Trophoblast cell (in vitro differentiated cells and primary cell): Measurements from ENCODE around the gene MAP3K10.

Source experiments
- DNase-seq, 2 donors: peaks; one replicate each; pipeline ENCODE4 v3.0.0-alpha.2; 2016
- H2AFZ ChIP-seq: 2 replicates; pipeline ENCODE4 v1.6.1; 2013; ENCODE audit warnings: low read length, moderate library complexity, mild to moderate bottlenecking; ENCODE audit not compliant: insufficient read depth, poor library complexity
- H2AK5ac ChIP-seq: 2 replicates; pipeline ENCODE4 v1.6.1; 2013; ENCODE audit warnings: mild to moderate bottlenecking, low read length
- H2BK120ac ChIP-seq: 2 replicates; pipeline ENCODE4 v1.6.1; 2013; ENCODE audit warnings: low read length, mild to moderate bottlenecking, moderate library complexity; ENCODE audit not compliant: insufficient read depth, poor library complexity
- H2BK12ac ChIP-seq: 2 replicates; pipeline ENCODE4 v1.6.1; 2013; ENCODE audit warnings: mild to moderate bottlenecking, low read length, moderate library complexity
- H2BK5ac ChIP-seq: 2 replicates; pipeline ENCODE4 v1.6.1; 2013; ENCODE audit warnings: low read length, low read depth, moderate library complexity, mild to moderate bottlenecking; ENCODE audit not compliant: poor library complexity
- H3K14ac ChIP-seq: 2 replicates; pipeline ENCODE4 v1.6.1; 2013; ENCODE audit warnings: mild to moderate bottlenecking, low read length
- H3K18ac ChIP-seq: 2 replicates; pipeline ENCODE4 v1.6.1; 2013; ENCODE audit warnings: mild to moderate bottlenecking, low read length
- H3K23ac ChIP-seq: 2 replicates; pipeline ENCODE4 v1.6.1; 2013; ENCODE audit warnings: low read length
- H3K27ac ChIP-seq: 2 replicates; pipeline ENCODE4 v1.5.1; 2013; ENCODE audit warnings: low read depth, mild to moderate bottlenecking, inconsistent platforms, low read length, moderate library complexity
- H3K27me3 ChIP-seq: 2 replicates; pipeline ENCODE4 v1.6.1; 2013; ENCODE audit warnings: inconsistent platforms, mild to moderate bottlenecking, low read length, moderate library complexity; ENCODE audit not compliant: insufficient read depth
- H3K36me3 ChIP-seq, 2 experiments: 1 replicate in 1 of 2; 2 replicates in 1 of 2; pipeline ENCODE4 v1.6.1; 2013; ENCODE audit warnings: low read length in 2 of 2, mild to moderate bottlenecking in 2 of 2, moderate library complexity in 1 of 2; ENCODE audit not compliant: insufficient read depth in 2 of 2, control insufficient read depth in 1 of 2
- H3K4ac ChIP-seq: 2 replicates; pipeline ENCODE4 v1.6.1; 2013; ENCODE audit warnings: low read depth, mild to moderate bottlenecking, low read length, moderate library complexity
- H3K4me1 ChIP-seq, 2 experiments: 1 replicate in 1 of 2; 2 replicates in 1 of 2; pipeline ENCODE4 v1.6.1; 2013; ENCODE audit warnings: low read length in 2 of 2, mild to moderate bottlenecking in 2 of 2, moderate library complexity in 1 of 2; ENCODE audit not compliant: insufficient read depth in 2 of 2, control insufficient read depth in 1 of 2
- H3K4me2 ChIP-seq: 2 replicates; pipeline ENCODE4 v1.6.1; 2013; ENCODE audit warnings: inconsistent platforms, mild to moderate bottlenecking, low read length, moderate library complexity
- H3K4me3 ChIP-seq: 2 replicates; pipeline ENCODE4 v1.5.1; 2013; ENCODE audit warnings: mild to moderate bottlenecking, low read depth, low read length, inconsistent platforms
- H3K79me1 ChIP-seq: one replicate; pipeline ENCODE4 v1.6.1; 2013; ENCODE audit warnings: low read length
- H3K79me2 ChIP-seq: 2 replicates; pipeline ENCODE4 v1.6.1; 2013; ENCODE audit warnings: low read length, mild to moderate bottlenecking; ENCODE audit not compliant: control insufficient read depth, insufficient read depth, poor library complexity
- H3K9ac ChIP-seq: 2 replicates; pipeline ENCODE4 v1.6.1; 2013; ENCODE audit warnings: mild to moderate bottlenecking, low read length
- H3K9me3 ChIP-seq: 2 replicates; pipeline ENCODE4 v1.6.1; 2013; ENCODE audit warnings: low read depth, mild to moderate bottlenecking, control low read depth, inconsistent platforms, low read length; ENCODE audit not compliant: insufficient read depth
- H4K12ac ChIP-seq: 2 replicates; pipeline ENCODE4 v1.6.1; 2013; ENCODE audit warnings: low read depth, mild to moderate bottlenecking, low read length, moderate library complexity
- H4K8ac ChIP-seq: 2 replicates; pipeline ENCODE4 v1.6.1; 2013; ENCODE audit warnings: low read depth, mild to moderate bottlenecking, low read length, moderate library complexity
- H4K91ac ChIP-seq: one replicate; pipeline ENCODE4 v1.6.1; 2013; ENCODE audit warnings: low read depth, mild to moderate bottlenecking, low read length, moderate library complexity
- WGBS: extraction: QIAGEN DNeasy Blood & Tissue Kit; methylation state at CpG from one replicate; pipeline ENCODE4 v1.1.7; 2013; ENCODE audit warnings: missing lambda C conversion rate; ENCODE audit not compliant: insufficient read length, insufficient coverage; ENCODE audit errors: extremely low coverage; 5-methylcytosine and 5-hydroxymethylcytosine counted together

Gene MAP3K10

GRCh38 chr19:40261631-40262030 is 70.4 kb downstream of the MAP3K10 start:
- no peak overlapping the region for H3K27ac ChIP-seq
- H4K12ac ChIP-seq: no peak overlapping the region
- H3K9me3 ChIP-seq: peaks cover 5% of the 10 kb centered on the region
- no peak for DNase-seq
- H3K4me1 ChIP-seq: no peaks in the 10 kb centered on the region
- H2AFZ ChIP-seq: no peak overlapping the region
- no peaks in the 10 kb centered on the region for H3K79me1 ChIP-seq
- peaks cover 34 to 35% of the 10 kb centered on the region in 2 experiments for H3K36me3 ChIP-seq
- H3K9ac ChIP-seq: no peak overlapping the region
- no peak overlapping the region for H2BK120ac ChIP-seq
- no peak overlapping the region for H2BK5ac ChIP-seq
- H3K79me2 ChIP-seq: no peaks in the 10 kb centered on the region
- H3K4me2 ChIP-seq: no peak overlapping the region
- H3K18ac ChIP-seq: no peak overlapping the region
- H3K14ac ChIP-seq: no peak overlapping the region
- no peak overlapping the region for H3K23ac ChIP-seq
- no peak overlapping the region for H2AK5ac ChIP-seq
- H2BK12ac ChIP-seq: no peak overlapping the region
- H3K27me3 ChIP-seq: no peaks in the 10 kb centered on the region
- H3K4me3 ChIP-seq: no peak overlapping the region
- H4K91ac ChIP-seq: no peak overlapping the region
- H3K4ac ChIP-seq: no peak overlapping the region
- no peak overlapping the region for H4K8ac ChIP-seq
- no CpG with 5 or more reads among the region's 8 CpGs for WGBS

GRCh38 chr19:40262422-40262821 is 71.2 kb downstream of the MAP3K10 start:
- no peak overlapping the region for H2AFZ ChIP-seq
- no peak overlapping the region for H4K8ac ChIP-seq
- no peak overlapping the region for H3K4me2 ChIP-seq
- no peak overlapping the region for H2BK120ac ChIP-seq
- H3K79me2 ChIP-seq: no peaks in the 10 kb centered on the region
- no peaks in the 10 kb centered on the region for H3K79me1 ChIP-seq
- no peak overlapping the region for H3K18ac ChIP-seq
- no peaks in the 10 kb centered on the region for H3K27me3 ChIP-seq
- H2AK5ac ChIP-seq: no peak overlapping the region
- H3K36me3 ChIP-seq: peaks cover 27 to 29% of the 10 kb centered on the region in 2 experiments
- DNase-seq: peak; percentile 14 to 28
- no peak overlapping the region for H2BK12ac ChIP-seq
- no peak overlapping the region for H3K4me3 ChIP-seq
- H3K4me1 ChIP-seq: no peaks in the 10 kb centered on the region
- no peak overlapping the region for H4K12ac ChIP-seq
- H3K23ac ChIP-seq: no peak overlapping the region
- WGBS: no CpG with 5 or more reads among the region's 3 CpGs
- H3K27ac ChIP-seq: no peak overlapping the region
- H2BK5ac ChIP-seq: no peak overlapping the region
- no peak overlapping the region for H3K9ac ChIP-seq
- no peak overlapping the region for H3K4ac ChIP-seq
- H3K14ac ChIP-seq: no peak overlapping the region
- H4K91ac ChIP-seq: no peak overlapping the region
- peaks cover 5% of the 10 kb centered on the region for H3K9me3 ChIP-seq

- Histone ChIP-seq H3K9me3 (peaks cover 5% of the 10 kb centered on the region), H3K14ac (no peak overlapping the region), H4K8ac (no peak overlapping the region), H4K91ac (no peak overlapping the region), H3K4ac (no peak overlapping the region), H3K18ac (no peak overlapping the region), H3K79me1 (no peaks in the 10 kb centered on the region), H3K23ac (no peak overlapping the region), H3K27ac (no peak overlapping the region), H4K12ac (no peak overlapping the region), H2AFZ (no peak overlapping the region), H3K4me2 (no peak overlapping the region), H2BK5ac (no peak overlapping the region), H2BK120ac (no peak overlapping the region), H2AK5ac (no peak overlapping the region), H2BK12ac (no peak overlapping the region), H3K4me3 (peak overlapping the region; percentile 45), H3K36me3 (peaks cover 27 to 32% of the 10 kb centered on the region in 2 experiments), H3K4me1 (no peaks in the 10 kb centered on the region), H3K79me2 (no peaks in the 10 kb centered on the region), H3K27me3 (no peaks in the 10 kb centered on the region), H3K9ac (no peak overlapping the region)
- no CpG with 5 or more reads among the region's 24 CpGs for WGBS
- no peak for DNase-seq
These were observed 72.5 kb downstream of the MAP3K10 start for GRCh38 chr19:40263440-40264313.

GRCh38 chr19:40264314-40265054 is 73.3 kb downstream of the MAP3K10 start:
- WGBS: no CpG with 5 or more reads among the region's 19 CpGs
- Histone ChIP-seq H3K79me2 (no peaks in the 10 kb centered on the region), H3K27ac (no peak overlapping the region), H3K4me1 (no peaks in the 10 kb centered on the region), H3K14ac (no peak overlapping the region), H3K4ac (no peak overlapping the region), H2BK120ac (no peak overlapping the region), H3K36me3 (peaks cover 27 to 33% of the 10 kb centered on the region in 2 experiments), H4K8ac (no peak overlapping the region), H4K91ac (no peak overlapping the region), H3K9ac (no peak overlapping the region), H2AFZ (no peak overlapping the region), H3K4me3 (no peak overlapping the region), H3K18ac (no peak overlapping the region), H2AK5ac (no peak overlapping the region), H3K79me1 (no peaks in the 10 kb centered on the region), H3K23ac (no peak overlapping the region), H4K12ac (no peak overlapping the region), H3K27me3 (no peaks in the 10 kb centered on the region), H3K9me3 (peaks cover 5% of the 10 kb centered on the region), H2BK12ac (no peak overlapping the region), H2BK5ac (no peak overlapping the region), H3K4me2 (no peak overlapping the region)
- no peak for DNase-seq
